GM19099 (cell line): Measurements from ENCODE around the gene RYR2.

ENCODE experiments used
- POLR2A ChIP-seq: IDR thresholded peaks from 3 replicates; pipeline ENCODE4 v1.6.1; 2011; ENCODE audit warnings: low read depth; ENCODE audit not compliant: insufficient read length; ENCODE audit errors: extremely low read depth

RYR2 gene

DNA sequence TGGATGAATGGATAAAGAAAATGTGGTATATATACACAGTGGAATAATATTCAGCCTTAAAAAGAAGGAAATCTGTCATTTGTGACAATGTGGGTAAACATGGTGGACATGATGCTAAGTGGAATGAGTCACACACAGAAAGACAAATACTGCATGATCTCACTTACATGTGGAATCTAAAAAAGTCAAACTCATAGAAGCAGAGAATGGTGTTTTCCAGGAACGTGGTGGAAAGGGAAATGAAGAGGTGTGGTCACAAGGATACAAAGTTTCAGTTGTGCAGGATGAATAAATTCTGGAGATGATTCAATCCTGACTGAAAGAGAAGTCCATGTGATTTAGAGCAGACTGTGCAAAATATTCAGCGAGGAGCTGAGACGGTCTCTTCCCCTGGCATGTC lies 56.6 kb downstream of the RYR2 start:
- TF ChIP-seq POLR2A: no peak

- no peak for TF ChIP-seq POLR2A
Measured at GRCh38 chr1:237103021-237103420, 61.0 kb downstream of the RYR2 start.

DNA sequence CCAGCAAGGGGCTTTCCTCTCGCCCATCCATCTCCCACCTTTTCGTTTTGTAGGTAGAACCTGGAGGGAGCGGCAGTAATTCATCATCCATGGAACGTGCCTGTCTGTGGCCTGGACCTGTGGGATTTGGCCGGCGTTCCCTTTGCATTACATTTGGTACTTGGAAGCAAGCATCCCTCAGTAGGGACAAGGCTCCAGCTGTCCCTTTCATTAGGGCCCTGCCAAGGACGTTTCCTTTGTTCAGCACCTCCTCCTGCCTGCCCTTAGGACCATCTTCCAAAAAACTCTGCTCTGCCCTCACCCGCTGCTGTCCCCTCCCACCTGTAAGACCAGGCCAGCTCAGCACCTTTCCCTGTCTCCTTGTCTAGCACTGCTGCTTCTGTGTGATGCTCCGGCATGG lies 62.1 kb downstream of the RYR2 start:
- no peak for TF ChIP-seq POLR2A

GRCh38 chr1:237105826-237106225 lies 63.8 kb downstream of the RYR2 start:
- TF ChIP-seq POLR2A: no peak

GRCh38 chr1:237108297-237109040 lies 66.5 kb downstream of the RYR2 start:
- no peak for TF ChIP-seq POLR2A

DNA sequence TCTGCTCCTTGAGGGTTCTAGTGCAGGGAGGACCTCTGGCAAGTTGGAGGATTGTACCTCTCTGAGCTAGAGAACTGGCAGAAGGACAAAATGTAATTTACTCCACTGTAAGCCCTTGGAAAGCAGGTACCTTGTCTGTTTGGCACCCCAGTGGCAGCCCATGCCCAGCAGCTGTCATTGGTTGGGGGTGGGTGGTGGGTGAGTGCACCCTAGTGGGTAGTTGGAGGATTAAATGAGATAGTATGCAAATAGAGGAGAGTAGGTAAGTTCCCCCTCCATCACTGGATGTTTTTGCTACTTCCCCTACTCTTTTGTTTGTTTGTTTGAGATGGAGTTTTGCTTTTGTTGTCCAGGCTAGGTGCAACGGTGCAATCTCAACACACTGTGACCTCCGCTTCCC lies 69.8 kb downstream of the RYR2 start:
- TF ChIP-seq POLR2A: no peak

DNA sequence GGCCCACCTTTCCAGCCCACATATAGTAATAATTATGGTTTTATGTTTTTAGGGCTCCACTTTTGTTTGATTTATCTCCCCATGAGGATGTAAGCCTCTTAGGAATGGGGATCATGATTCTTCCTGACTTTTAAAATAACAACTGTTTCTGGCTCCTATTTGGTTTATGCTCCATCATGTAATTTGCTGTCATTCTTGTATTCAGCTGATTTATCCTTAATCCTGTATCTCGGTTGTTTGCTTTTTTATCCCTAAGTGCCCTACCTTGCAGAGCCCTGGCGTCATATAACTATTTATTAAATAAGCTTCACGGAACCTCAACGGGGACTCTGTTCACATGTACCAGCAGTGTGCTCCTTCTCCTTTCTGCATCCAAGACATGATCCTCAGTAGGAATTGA lies 70.7 kb downstream of the RYR2 start:
- no peak for TF ChIP-seq POLR2A

DNA sequence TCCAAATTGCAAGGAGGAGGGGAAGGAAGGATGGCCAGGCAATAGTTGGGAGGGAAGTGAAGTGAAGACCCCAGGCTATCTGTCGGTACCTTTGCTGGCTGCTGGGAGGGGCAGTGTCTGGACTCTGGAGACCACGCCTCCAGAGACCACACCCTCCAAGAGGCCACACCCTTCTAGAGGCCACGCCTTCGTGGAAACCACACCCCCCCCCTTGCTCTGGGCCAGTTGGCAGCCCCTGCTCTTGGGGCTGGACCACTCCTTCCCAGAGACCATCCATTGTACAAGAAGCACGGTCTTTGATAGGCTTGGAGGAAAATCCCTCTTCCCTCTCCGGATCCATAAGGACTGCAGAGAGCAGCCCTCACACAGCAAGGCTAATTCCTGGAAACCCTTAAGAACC lies 73.1 kb downstream of the RYR2 start:
- no peak for TF ChIP-seq POLR2A

DNA sequence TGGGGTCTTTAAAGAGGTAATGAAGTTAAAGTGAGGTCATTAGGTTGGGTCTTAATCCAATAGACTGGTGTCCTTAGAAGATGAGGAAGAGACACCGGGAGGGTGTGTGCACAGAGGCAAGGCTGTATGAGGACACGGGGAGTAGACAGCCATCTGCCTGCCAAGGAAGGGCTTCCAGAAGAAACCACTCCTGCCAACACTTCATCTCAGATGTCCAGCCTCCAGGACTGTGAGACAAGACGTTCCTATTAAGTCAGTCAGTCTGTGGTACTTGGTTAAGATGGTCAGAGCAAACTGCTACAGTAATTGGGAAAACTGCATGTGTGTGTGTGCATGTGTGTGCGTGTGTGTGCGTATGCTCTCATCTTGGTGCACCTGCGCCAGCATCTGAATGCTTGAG lies 77.1 kb downstream of the RYR2 start:
- no peak for TF ChIP-seq POLR2A

DNA sequence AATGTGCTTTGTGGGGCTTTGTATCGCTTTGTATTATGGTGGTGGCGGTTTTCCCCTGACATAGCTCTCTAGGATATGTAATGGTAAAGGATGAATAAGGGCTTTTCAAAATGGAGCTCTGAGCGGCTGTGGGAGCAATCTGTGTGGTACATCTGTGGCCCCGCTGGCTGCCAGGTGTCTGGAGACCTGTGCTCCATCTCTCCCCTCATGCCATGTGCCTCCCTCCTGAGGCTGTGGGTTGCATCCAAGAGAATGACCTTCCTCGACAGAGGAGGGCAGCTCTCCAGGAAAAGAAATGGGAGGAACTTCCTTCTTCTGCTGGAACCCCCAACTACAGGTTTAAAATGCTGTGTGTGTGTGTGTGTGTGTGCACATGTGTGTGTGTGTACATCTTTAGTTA lies 78.7 kb downstream of the RYR2 start:
- no peak for TF ChIP-seq POLR2A

- no peak for TF ChIP-seq POLR2A
Measured at GRCh38 chr1:237124856-237125462, 83.0 kb downstream of the RYR2 start.

DNA sequence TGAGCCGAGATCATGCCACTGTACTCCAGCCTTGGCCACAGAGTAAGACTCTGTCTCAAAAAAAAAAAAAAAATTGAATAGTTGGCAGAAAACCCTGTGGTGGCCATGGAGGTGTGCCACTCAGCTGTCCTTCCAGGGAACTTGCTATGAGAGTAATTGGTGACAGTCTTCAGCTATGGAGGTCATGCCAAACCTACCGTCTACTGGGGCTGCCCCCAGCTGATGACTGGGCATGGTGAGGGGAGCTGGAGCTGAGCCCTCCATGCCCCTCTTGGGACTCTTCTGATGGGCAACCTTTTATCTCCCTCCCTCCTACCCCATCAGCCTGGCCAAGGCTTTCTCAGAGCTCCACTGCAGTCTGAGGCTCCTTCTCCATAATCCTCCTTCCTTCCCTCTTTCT lies 84.2 kb downstream of the RYR2 start:
- TF ChIP-seq POLR2A: no peak

DNA sequence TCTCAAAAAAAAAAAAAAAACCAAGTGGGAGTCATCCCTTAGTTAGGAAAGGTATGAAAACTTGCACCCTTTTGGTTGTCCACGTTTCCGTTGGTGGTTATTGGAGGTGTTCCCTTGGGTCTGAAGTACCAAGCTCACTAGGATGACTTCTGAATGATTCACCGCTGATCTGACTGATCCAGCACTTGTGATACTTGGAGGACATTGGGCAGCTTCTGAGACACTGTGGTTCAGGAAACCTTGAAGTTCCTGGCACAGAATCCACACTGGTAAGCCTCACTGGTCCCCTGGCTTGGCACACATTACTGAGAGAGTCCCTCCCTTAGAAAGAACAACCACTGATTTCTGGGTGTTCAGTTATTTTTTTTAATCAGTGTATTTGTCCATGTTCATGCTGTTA lies 91.9 kb downstream of the RYR2 start:
- TF ChIP-seq POLR2A: no peak

DNA sequence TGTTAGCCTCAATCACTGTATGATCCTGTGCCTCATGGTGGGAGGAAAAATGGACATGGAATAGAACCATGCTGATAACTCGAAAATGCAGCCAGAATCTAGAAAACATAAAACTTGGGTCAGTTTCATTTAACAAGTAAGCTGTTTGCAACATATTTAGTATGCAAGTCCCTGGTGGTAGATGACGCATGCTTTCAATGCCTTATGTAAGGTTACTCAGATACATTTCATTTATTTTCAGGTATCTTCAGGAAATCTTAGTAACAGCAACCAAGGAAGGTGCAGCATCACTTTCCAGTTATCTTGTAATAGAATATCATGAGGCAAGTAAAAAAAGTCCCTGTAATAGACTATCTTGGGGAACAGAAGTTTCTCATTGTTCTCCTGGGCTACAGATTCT lies 92.9 kb downstream of the RYR2 start:
- TF ChIP-seq POLR2A: no peak

DNA sequence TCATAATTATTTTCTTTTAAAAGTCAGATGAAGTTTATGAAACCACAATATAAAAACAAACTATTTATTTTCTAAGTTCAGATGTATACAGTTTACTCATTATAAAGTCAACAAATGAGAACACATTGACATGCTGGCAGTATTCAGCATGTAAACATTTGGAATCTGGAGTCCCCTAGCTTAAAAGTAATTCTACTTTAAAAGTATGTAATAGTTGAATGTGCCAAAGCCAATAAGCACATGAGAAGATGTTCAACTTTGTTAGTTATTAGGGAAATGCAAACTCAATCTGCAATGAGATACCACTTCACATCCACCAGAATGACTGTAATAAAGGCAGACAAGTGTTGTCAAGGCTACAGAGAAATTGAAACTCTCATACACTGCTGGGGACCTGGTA lies 96.6 kb downstream of the RYR2 start:
- TF ChIP-seq POLR2A: no peak

- no peak for TF ChIP-seq POLR2A
Measured at GRCh38 chr1:237139732-237140131, 97.7 kb downstream of the RYR2 start.

DNA sequence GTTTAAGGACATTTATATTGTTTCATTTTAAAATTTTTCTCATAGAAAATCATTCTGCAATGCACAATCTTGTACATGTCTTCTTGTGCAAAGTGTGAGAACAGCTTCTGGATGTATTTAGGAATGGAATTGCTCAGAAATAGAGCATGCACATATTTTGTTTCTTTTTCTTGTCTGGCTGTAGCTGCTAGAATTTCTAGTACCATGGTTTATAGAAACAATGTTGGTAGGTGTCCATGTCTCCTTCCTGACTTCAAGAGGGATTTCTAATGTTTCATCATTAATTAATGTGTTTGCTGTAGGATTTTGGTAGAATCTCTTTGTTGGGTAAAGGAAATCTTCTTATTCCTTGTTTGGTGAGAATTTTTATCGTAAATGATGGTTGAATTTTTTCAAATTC lies 99.0 kb downstream of the RYR2 start:
- TF ChIP-seq POLR2A: no peak

DNA sequence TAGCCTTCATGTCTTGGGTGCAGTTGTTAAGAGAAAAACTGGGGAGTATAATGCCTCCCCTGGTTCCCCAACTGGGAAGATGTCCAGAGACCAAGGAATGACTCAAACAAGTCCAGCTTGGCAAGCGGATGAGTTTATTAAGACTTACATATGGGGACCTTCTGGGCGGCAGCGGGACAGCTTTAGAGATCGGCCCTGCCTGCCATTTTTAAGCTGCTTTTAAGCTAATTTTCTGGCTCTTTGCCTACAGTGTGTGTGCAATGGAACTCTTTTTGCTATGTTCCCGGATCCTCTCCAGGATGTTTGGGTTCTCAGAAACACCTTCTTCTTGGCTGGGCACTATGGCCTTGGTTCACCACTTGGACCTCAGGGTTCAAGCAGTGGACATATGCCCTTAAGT lies 99.5 kb downstream of the RYR2 start:
- TF ChIP-seq POLR2A: no peak
